Endodermal cell (in vitro differentiated cells): Measurements from ENCODE around the gene CNGA4. TPM values are rescaled to one million over a fixed set of nuclear protein-coding genes. Genes with fewer than 3 reads are reported as not detected.
"Not testable (repeated sequence)": the region's sequence is repeated elsewhere in the genome, so short reads cannot be mapped to it uniquely, and the experiment has no call there.

Experiments used
- DNase-seq: peaks from one replicate; pipeline ENCODE4 v3.0.0-alpha.2; 2017
- H3K27ac ChIP-seq: 2 replicates; pipeline ENCODE4 v1.5.1; 2013; ENCODE audit warnings: mild to moderate bottlenecking, low read depth, low read length, moderate library complexity
- H3K27me3 ChIP-seq: 2 replicates; pipeline ENCODE4 v1.6.1; 2013; ENCODE audit warnings: mild to moderate bottlenecking, low read length, moderate library complexity; ENCODE audit not compliant: insufficient read depth, control insufficient read depth, poor library complexity, severe bottlenecking
- H3K36me3 ChIP-seq: 2 replicates; pipeline ENCODE4 v1.7.0; 2013; ENCODE audit warnings: mild to moderate bottlenecking, low read length, moderate library complexity; ENCODE audit not compliant: control insufficient read depth, insufficient read depth
- H3K4me1 ChIP-seq: one replicate; pipeline ENCODE4 v1.7.0; 2013; ENCODE audit warnings: low read length; ENCODE audit not compliant: control insufficient read depth, insufficient read depth
- H3K4me3 ChIP-seq: 2 replicates; pipeline ENCODE4 v1.5.1; 2013; ENCODE audit warnings: mild to moderate bottlenecking, low read length, moderate library complexity
- H3K9ac ChIP-seq: 2 replicates; pipeline ENCODE4 v1.6.1; 2013; ENCODE audit warnings: mild to moderate bottlenecking, low read length, moderate library complexity; ENCODE audit not compliant: poor library complexity, severe bottlenecking; ENCODE audit errors: extremely low read depth
- H3K9me3 ChIP-seq: 2 replicates; pipeline ENCODE4 v1.6.1; 2013; ENCODE audit warnings: mild to moderate bottlenecking, low read length, moderate library complexity; ENCODE audit not compliant: control insufficient read depth
- H3K27ac Mint-ChIP-seq: 2 replicates; pipeline ENCODE4 v1.8.0; 2020; ENCODE audit warnings: mixed read lengths
- H3K27me3 Mint-ChIP-seq: 2 replicates; pipeline ENCODE4 v1.8.0; 2021; ENCODE audit warnings: mild to moderate bottlenecking, mixed read lengths; ENCODE audit not compliant: insufficient read depth
- H3K36me3 Mint-ChIP-seq: 2 replicates; pipeline ENCODE4 v1.8.0; 2020; ENCODE audit warnings: low read depth, mixed read lengths
- H3K4me1 Mint-ChIP-seq: 2 replicates; pipeline ENCODE4 v1.8.0; 2020; ENCODE audit warnings: mixed read lengths
- H3K4me3 Mint-ChIP-seq: 2 replicates; pipeline ENCODE4 v1.8.0; 2020; ENCODE audit warnings: mild to moderate bottlenecking, moderate library complexity, mixed read lengths
- H3K9me3 Mint-ChIP-seq: 2 replicates; pipeline ENCODE4 v1.8.0; 2020; ENCODE audit warnings: mild to moderate bottlenecking, mixed read lengths
- WGBS, 2 experiments: methylation state at CpG; one replicate each; pipeline versions ENCODE4 v1.1.5 to v1.1.7; 2013; ENCODE audit warnings: missing lambda C conversion rate in 2 of 2, mixed read lengths in 1 of 2; ENCODE audit not compliant: insufficient coverage in 1 of 2, insufficient read length in 1 of 2; 5-methylcytosine and 5-hydroxymethylcytosine counted together
- total RNA-seq, 2 donors: library from RNA; stranded (reverse); fragmentation: NEBNext Ultra II Directional in 1 of 2; extraction: Animal tissue kit (Norgen Biotek cat#: 25700) in 1 of 2; gene quantifications; 2 replicates in 1 of 2; 3 replicates in 1 of 2; pipeline ENCODE4 v1.2.1, GENCODE V29; 2021
- TF ChIP-seq, protein P1 (sequence below): fragments of 200-600 bp; sonication (generic); conservative IDR thresholded peaks from 2 replicates; pipeline ENCODE4 v1.5.0; 2021; ENCODE audit warnings: antibody characterized with exemption, mild to moderate bottlenecking

The CNGA4 gene
- total RNA-seq, 2 donors from 2014 or later = 1.7 to 4.3 TPM

DNA sequence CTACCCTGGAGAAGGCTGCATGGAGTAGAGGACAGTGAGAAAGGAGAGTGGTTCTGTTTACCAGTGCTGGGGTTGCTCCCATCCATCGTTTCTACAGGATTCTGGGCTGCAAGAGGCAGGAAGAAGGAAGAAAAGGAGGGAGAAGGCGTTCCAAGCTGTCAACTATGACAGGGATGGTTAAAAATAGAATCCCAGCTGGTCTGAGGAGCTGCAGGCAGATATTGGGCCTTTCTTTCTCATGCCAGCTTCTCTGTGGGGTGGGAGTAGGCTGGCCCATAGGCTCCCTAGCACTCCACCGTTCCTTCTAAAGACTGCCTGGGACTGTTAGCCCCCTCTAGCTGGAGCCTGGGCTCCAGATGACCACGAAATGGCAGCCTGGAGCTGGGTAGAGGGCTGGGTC lies 34.3 kb downstream of the CNGA4 start:
- Mint-ChIP-seq H3K27me3 (no peaks in the 10 kb centered on the region), H3K4me1 (peaks cover 22% of the 10 kb centered on the region), H3K9me3 (peaks cover 31% of the 10 kb centered on the region), H3K36me3 (peaks cover 63% of the 10 kb centered on the region), H3K27ac (no peak overlapping the region), H3K4me3 (no peak overlapping the region)
- Histone ChIP-seq H3K9me3 (peaks cover 30% of the 10 kb centered on the region), H3K9ac (no peak overlapping the region), H3K27me3 (no peaks in the 10 kb centered on the region), H3K4me3 (no peak overlapping the region), H3K36me3 (peaks cover 37% of the 10 kb centered on the region), H3K27ac (no peak overlapping the region), H3K4me1 (peaks cover 11% of the 10 kb centered on the region)
- DNase-seq = no peak
- TF ChIP-seq, protein P1, sequence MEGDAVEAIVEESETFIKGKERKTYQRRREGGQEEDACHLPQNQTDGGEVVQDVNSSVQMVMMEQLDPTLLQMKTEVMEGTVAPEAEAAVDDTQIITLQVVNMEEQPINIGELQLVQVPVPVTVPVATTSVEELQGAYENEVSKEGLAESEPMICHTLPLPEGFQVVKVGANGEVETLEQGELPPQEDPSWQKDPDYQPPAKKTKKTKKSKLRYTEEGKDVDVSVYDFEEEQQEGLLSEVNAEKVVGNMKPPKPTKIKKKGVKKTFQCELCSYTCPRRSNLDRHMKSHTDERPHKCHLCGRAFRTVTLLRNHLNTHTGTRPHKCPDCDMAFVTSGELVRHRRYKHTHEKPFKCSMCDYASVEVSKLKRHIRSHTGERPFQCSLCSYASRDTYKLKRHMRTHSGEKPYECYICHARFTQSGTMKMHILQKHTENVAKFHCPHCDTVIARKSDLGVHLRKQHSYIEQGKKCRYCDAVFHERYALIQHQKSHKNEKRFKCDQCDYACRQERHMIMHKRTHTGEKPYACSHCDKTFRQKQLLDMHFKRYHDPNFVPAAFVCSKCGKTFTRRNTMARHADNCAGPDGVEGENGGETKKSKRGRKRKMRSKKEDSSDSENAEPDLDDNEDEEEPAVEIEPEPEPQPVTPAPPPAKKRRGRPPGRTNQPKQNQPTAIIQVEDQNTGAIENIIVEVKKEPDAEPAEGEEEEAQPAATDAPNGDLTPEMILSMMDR = peak; percentile 26
- 86 to 100% methylated on average over 1 to 4 of the region's 4 CpGs for WGBS, 2 experiments

DNA sequence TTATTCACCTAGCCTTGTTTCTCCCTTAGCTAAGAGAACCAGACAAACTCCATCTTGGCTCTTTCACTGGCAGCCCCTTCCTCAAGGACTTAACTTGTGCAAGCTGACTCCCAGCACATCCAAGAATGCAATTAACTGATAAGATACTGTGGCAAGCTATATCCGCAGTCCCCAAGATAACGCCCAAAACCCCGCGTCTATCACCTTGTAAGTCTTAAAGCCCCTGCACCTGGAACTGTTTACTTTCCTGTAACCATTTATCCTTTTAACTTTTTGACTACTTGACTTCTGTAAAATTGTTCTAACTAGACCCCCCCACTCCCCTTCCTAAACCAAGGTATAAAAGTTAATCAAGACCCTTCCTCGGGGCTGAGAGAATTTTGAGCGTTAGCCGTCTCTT lies 41.9 kb downstream of the CNGA4 start:
- H3K27ac Mint-ChIP-seq = peak overlapping the region; percentile 96
- H3K36me3 ChIP-seq, H3K27me3 ChIP-seq: not testable (repeated sequence)
- Histone ChIP-seq H3K4me1 (peaks cover 10% of the 10 kb centered on the region), H3K27ac (peak overlapping the region; percentile 10), H3K9ac (peak overlapping the region; percentile 91), H3K9me3 (peaks cover 20% of the 10 kb centered on the region), H3K4me3 (peak overlapping the region; percentile 48)
- peak; percentile 67 for DNase-seq
- H3K4me3 Mint-ChIP-seq = peak overlapping the region; percentile 19
- H3K27me3 Mint-ChIP-seq = peaks cover 16% of the 10 kb centered on the region
- H3K36me3 Mint-ChIP-seq = peaks cover 12% of the 10 kb centered on the region
- peaks cover 17% of the 10 kb centered on the region for H3K9me3 Mint-ChIP-seq
- peaks cover 35% of the 10 kb centered on the region for H3K4me1 Mint-ChIP-seq
- WGBS, 2 experiments = 36 to 61% methylated on average over 7 of the region's 7 CpGs

DNA sequence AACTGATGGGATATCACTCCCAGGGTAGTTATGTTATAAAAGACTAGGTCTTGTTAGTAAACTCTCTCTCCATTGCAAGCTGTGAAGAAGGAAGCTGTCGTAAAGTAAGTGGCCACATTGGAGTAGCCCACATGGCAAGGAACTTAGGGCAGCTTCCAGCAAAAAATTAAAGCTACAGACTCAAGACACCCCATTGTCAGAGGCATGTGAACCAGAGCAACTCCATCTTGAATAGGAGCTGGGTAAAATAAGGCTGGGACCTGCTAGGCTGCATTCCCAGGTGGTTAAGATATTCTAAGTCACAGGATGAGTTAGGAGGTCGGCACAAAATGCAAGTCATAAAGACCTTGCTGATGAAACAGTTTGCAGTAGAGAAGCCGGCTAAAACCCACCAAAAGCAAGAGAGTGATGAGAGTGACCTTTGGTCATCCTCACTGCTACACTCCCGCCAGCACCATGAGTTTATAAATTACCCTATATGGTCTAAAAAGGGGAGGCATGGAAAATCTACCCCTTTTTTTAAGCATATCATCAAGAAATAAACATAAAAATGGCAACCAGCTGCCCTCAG lies 44.6 kb downstream of the CNGA4 start:
- H3K9ac ChIP-seq = no peak overlapping the region
- no peaks in the 10 kb centered on the region for H3K27me3 ChIP-seq
- TF ChIP-seq, protein P1 = no peak
- DNase-seq = no peak
- Mint-ChIP-seq H3K4me1 (peaks cover 34% of the 10 kb centered on the region), H3K9me3 (no peaks in the 10 kb centered on the region), H3K36me3 (no peaks in the 10 kb centered on the region), H3K4me3 (no peak overlapping the region), H3K27ac (no peak overlapping the region), H3K27me3 (peaks cover 22% of the 10 kb centered on the region)
- no peak overlapping the region for H3K4me3 ChIP-seq
- no peaks in the 10 kb centered on the region for H3K36me3 ChIP-seq
- WGBS, 2 experiments = 93% methylated on average over 2 to 4 of the region's 4 CpGs
- H3K9me3 ChIP-seq = peaks cover 18% of the 10 kb centered on the region
- H3K4me1 ChIP-seq = peaks cover 10% of the 10 kb centered on the region
- no peak overlapping the region for H3K27ac ChIP-seq

DNA sequence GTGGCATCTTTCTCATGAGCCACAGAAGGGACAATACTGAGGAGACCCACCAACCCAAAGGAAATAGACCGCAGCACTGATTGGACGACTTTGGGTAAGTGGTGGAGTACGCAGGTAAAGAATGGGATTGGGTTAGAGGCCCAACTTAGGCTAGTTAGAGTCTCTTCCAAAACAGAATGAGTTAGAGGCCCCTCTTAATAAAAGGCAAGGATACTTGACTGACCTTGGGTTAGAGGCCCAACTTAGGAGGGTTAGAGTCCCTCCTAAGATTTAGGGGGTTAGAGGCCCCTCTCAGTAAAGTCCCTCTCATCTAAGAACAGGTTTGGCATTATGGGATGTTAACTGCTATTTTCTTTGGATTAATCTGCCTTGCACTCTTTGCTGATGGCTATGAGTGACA lies 45.4 kb downstream of the CNGA4 start:
- no peak overlapping the region for H3K9ac ChIP-seq
- H3K27me3 Mint-ChIP-seq = peaks cover 27% of the 10 kb centered on the region
- no peaks in the 10 kb centered on the region for H3K9me3 Mint-ChIP-seq
- peaks cover 10% of the 10 kb centered on the region for H3K4me1 ChIP-seq
- TF ChIP-seq, protein P1 = no peak
- peaks cover 31% of the 10 kb centered on the region for H3K4me1 Mint-ChIP-seq
- no peak overlapping the region for H3K4me3 Mint-ChIP-seq
- no peak for DNase-seq
- peaks cover 18% of the 10 kb centered on the region for H3K9me3 ChIP-seq
- no peak overlapping the region for H3K27ac Mint-ChIP-seq
- no peak overlapping the region for H3K27ac ChIP-seq
- H3K27me3 ChIP-seq = no peaks in the 10 kb centered on the region
- WGBS, 2 experiments = 96 to 100% methylated on average over 2 to 3 of the region's 3 CpGs
- H3K36me3 ChIP-seq = no peaks in the 10 kb centered on the region
- no peaks in the 10 kb centered on the region for H3K36me3 Mint-ChIP-seq
- H3K4me3 ChIP-seq = no peak overlapping the region
